Erythroblast (primary cell): Measurements from ENCODE around the gene FBXO31.
A peak's percentile ranks its signal among the peaks of the same experiment; 100 is the strongest.
"Not testable (repeated sequence)": the region's sequence is repeated elsewhere in the genome, so short reads cannot be mapped to it uniquely, and the experiment has no call there.

Experiments
- DNase-seq, 2 experiments: peaks; one replicate each; lab custom pipeline; 2025; lab: John Stamatoyannopoulos, UW
- GATA1 ChIP-seq: IDR thresholded peaks from 2 replicates; pipeline ENCODE4 v1.6.1; 2011; ENCODE audit warnings: low read depth, mild to moderate bottlenecking, control low read depth, low read length, moderate library complexity
- POLR2A ChIP-seq: IDR thresholded peaks from 2 replicates; pipeline ENCODE4 v1.6.1; 2011; ENCODE audit warnings: mild to moderate bottlenecking, low read length

The FBXO31 gene

GRCh38 chr16:87384162-87384874 lies 742 bp upstream of the FBXO31 start:
- no peak for TF ChIP-seq GATA1
- peak; percentile 4 for TF ChIP-seq POLR2A
- DNase-seq, result peak; percentile 85 to 90

- TF ChIP-seq GATA1 (no peak), POLR2A (no peak)
- no peak for DNase-seq
Observed at GRCh38 chr16:87382023-87382785, 1.4 kb downstream of the FBXO31 start.

GRCh38 chr16:87380881-87381280 lies 2.7 kb downstream of the FBXO31 start:
- TF ChIP-seq POLR2A, result no peak
- TF ChIP-seq GATA1, result no peak
- DNase-seq, result no peak

GRCh38 chr16:87380403-87380802 lies 3.2 kb downstream of the FBXO31 start:
- TF ChIP-seq GATA1, result no peak
- no peak for DNase-seq

GRCh38 chr16:87379312-87379752 lies 4.2 kb downstream of the FBXO31 start:
- not testable (repeated sequence) for DNase-seq

- peak; percentile 81 to 85 for DNase-seq
- TF ChIP-seq GATA1 (no peak), POLR2A (no peak)
Observed at GRCh38 chr16:87376660-87377059, 6.9 kb downstream of the FBXO31 start.

- TF ChIP-seq POLR2A (no peak), GATA1 (no peak)
- no peak for DNase-seq
Observed at GRCh38 chr16:87375426-87376135, 8.0 kb downstream of the FBXO31 start.

GRCh38 chr16:87374313-87374712 lies 9.3 kb downstream of the FBXO31 start:
- DNase-seq, result no peak
- TF ChIP-seq POLR2A, result no peak
- TF ChIP-seq GATA1, result no peak

GRCh38 chr16:87372305-87372704 lies 11.3 kb downstream of the FBXO31 start:
- no peak for TF ChIP-seq GATA1
- no peak for TF ChIP-seq POLR2A
- no peak for DNase-seq

- no peak for DNase-seq
- TF ChIP-seq GATA1 (no peak), POLR2A (no peak)
Observed at GRCh38 chr16:87371261-87371866, 12.2 kb downstream of the FBXO31 start.

GRCh38 chr16:87369796-87370719 lies 13.5 kb downstream of the FBXO31 start:
- DNase-seq, result no peak
- no peak for TF ChIP-seq POLR2A
- TF ChIP-seq GATA1, result no peak

GRCh38 chr16:87369117-87369765 lies 14.3 kb downstream of the FBXO31 start:
- no peak for DNase-seq

More at GRCh38 chr16:87369117-87369765, 14.3 kb downstream of the FBXO31 start:
- TF ChIP-seq POLR2A (no peak), GATA1 (no peak)
